Naive thymus-derived CD8-positive, alpha-beta T cell (primary cell): ENCODE measurements around the gene SFT2D3. TPM values are rescaled to one million over a fixed set of nuclear protein-coding genes. Genes with fewer than 3 reads are reported as not detected.

Source experiments
- ATAC-seq, 2 donors: fragments of 150-1000 bp; cut with Tn5 transposase in 1 of 2; sonication (Bioruptor Pico), chemical (Tn5 transposase) in 1 of 2; 1 replicate in 1 of 2; 2 replicates in 1 of 2; pipeline ENCODE4 v1.10.0; 2021; ENCODE audit warnings: mild to moderate bottlenecking in 2 of 2, moderate library complexity in 2 of 2
- POLR2A ChIA-PET: fragments of 350-600 bp; sonication (Branson Sonifier 250); formaldehyde crosslinking; loops from one replicate; lab custom pipeline; 2021; ENCODE audit warnings: antibody characterized with exemption; lab: Charles Lee
- DNase-seq, 10 donors: peaks; one replicate each; pipeline versions ENCODE4 v3.0.0 to v3.0.0-alpha.2; 2020 to 2022
- H3K27ac Mint-ChIP-seq, 10 donors: one replicate each; pipeline ENCODE4 v1.8.0; 2020 to 2022; ENCODE audit warnings: mild to moderate bottlenecking in 10 of 10, mixed read lengths in 10 of 10, moderate library complexity in 4 of 10, inconsistent platforms in 1 of 10
- H3K27me3 Mint-ChIP-seq, 5 donors: one replicate each; pipeline ENCODE4 v1.8.0; 2021 to 2022; ENCODE audit warnings: mixed read lengths in 5 of 5
- H3K36me3 Mint-ChIP-seq, 3 donors: one replicate each; pipeline ENCODE4 v1.8.0; 2020 to 2022; ENCODE audit warnings: mixed read lengths in 3 of 3, mild to moderate bottlenecking in 2 of 3, inconsistent platforms in 1 of 3
- H3K4me1 Mint-ChIP-seq, 4 donors: one replicate each; pipeline ENCODE4 v1.8.0; 2021 to 2022; ENCODE audit warnings: mixed read lengths in 4 of 4
- H3K4me3 Mint-ChIP-seq, 10 donors: one replicate each; pipeline ENCODE4 v1.8.0; 2020 to 2022; ENCODE audit warnings: mild to moderate bottlenecking in 10 of 10, mixed read lengths in 10 of 10, moderate library complexity in 6 of 10, inconsistent platforms in 1 of 10
- H3K9me3 Mint-ChIP-seq, 9 donors: one replicate each; pipeline ENCODE4 v1.8.0; 2020 to 2022; ENCODE audit warnings: mixed read lengths in 9 of 9, mild to moderate bottlenecking in 3 of 9, inconsistent platforms in 1 of 9, moderate library complexity in 1 of 9
- polyA plus RNA-seq, 3 donors: library from polyadenylated mRNA; unstranded; fragments of 300-500 nt; fragmentation: Illumina TruSeq; gene quantifications; one replicate each; pipeline ENCODE4 v1.2.3, GENCODE V29; 2021
- total RNA-seq, 8 experiments: library from RNA in 2 of 8; stranded (reverse) in 2 of 8; gene quantifications; one replicate each; pipeline ENCODE4 v1.2.3 and lab custom pipeline; 2021 to 2026

SFT2D3 gene
- total and polyA plus RNA-seq, 5 experiments from 2014 or later = 1.7 to 16.9 (median 4.4) TPM

GRCh38 chr2:127658641-127659407, 42.5 kb upstream of the SFT2D3 start:
- DNase-seq = peak in 1 of 10 donors; percentile 50
- H3K4me3 Mint-ChIP-seq = no peak overlapping the region
- peaks cover 0 to 6% (median 3%) of the 10 kb centered on the region in 4 donors for H3K4me1 Mint-ChIP-seq
- H3K9me3 Mint-ChIP-seq = no peaks in the 10 kb centered on the region
- peaks cover 0 to 4% (median 0%) of the 10 kb centered on the region in 3 donors for H3K36me3 Mint-ChIP-seq
- H3K27me3 Mint-ChIP-seq = peaks cover 12 to 42% (median 27%) of the 10 kb centered on the region in 5 donors
- ATAC-seq = no peak
- POLR2A ChIA-PET = no interaction called here
- no peak overlapping the region for H3K27ac Mint-ChIP-seq

GRCh38 chr2:127659408-127660290, 41.6 kb upstream of the SFT2D3 start:
- peaks cover 0 to 7% (median 3%) of the 10 kb centered on the region in 4 donors for H3K4me1 Mint-ChIP-seq
- peaks cover 0 to 3% (median 0%) of the 10 kb centered on the region in 3 donors for H3K36me3 Mint-ChIP-seq
- DNase-seq (peak in 1 of 10 donors; percentile 38), ATAC-seq (no peak)
- H3K27ac Mint-ChIP-seq = no peak overlapping the region
- POLR2A ChIA-PET = no interaction called here
- no peaks in the 10 kb centered on the region for H3K9me3 Mint-ChIP-seq
- H3K4me3 Mint-ChIP-seq = no peak overlapping the region
- peaks cover 12 to 46% (median 28%) of the 10 kb centered on the region in 5 donors for H3K27me3 Mint-ChIP-seq

GRCh38 chr2:127660291-127660578, 41.1 kb upstream of the SFT2D3 start:
- Mint-ChIP-seq H3K36me3 (peaks cover 0 to 3% (median 0%) of the 10 kb centered on the region in 3 donors), H3K27ac (no peak overlapping the region), H3K4me1 (peaks cover 0 to 7% (median 3%) of the 10 kb centered on the region in 4 donors), H3K27me3 (peaks cover 17 to 52% (median 34%) of the 10 kb centered on the region in 5 donors), H3K4me3 (no peak overlapping the region), H3K9me3 (no peaks in the 10 kb centered on the region)
- POLR2A ChIA-PET = no interaction called here
- no peak for DNase-seq
- ATAC-seq = no peak

GRCh38 chr2:127661072-127661649, 40.1 kb upstream of the SFT2D3 start:
- Mint-ChIP-seq H3K4me1 (peaks cover 0 to 7% (median 3%) of the 10 kb centered on the region in 4 donors), H3K9me3 (no peaks in the 10 kb centered on the region), H3K27ac (no peak overlapping the region), H3K27me3 (peaks cover 19 to 61% (median 39%) of the 10 kb centered on the region in 5 donors), H3K36me3 (peaks cover 0 to 3% (median 0%) of the 10 kb centered on the region in 3 donors), H3K4me3 (no peak overlapping the region)
- POLR2A ChIA-PET = no interaction called here
- no peak for ATAC-seq
- no peak for DNase-seq

- DNase-seq = peak in 1 of 10 donors; percentile 49
- no peak overlapping the region for H3K27ac Mint-ChIP-seq
- H3K36me3 Mint-ChIP-seq = peaks cover 0 to 3% (median 0%) of the 10 kb centered on the region in 3 donors
- POLR2A ChIA-PET = no interaction called here
- no peak overlapping the region for H3K4me3 Mint-ChIP-seq
- H3K9me3 Mint-ChIP-seq = no peaks in the 10 kb centered on the region
- H3K4me1 Mint-ChIP-seq = peaks cover 0 to 7% (median 3%) of the 10 kb centered on the region in 4 donors
- ATAC-seq = no peak
- H3K27me3 Mint-ChIP-seq = peaks cover 23 to 68% (median 45%) of the 10 kb centered on the region in 5 donors
Observed at GRCh38 chr2:127661949-127662510, 39.3 kb upstream of the SFT2D3 start.

- POLR2A ChIA-PET = no interaction called here
- peaks cover 0 to 7% (median 3%) of the 10 kb centered on the region in 4 donors for H3K4me1 Mint-ChIP-seq
- peaks cover 0 to 3% (median 0%) of the 10 kb centered on the region in 3 donors for H3K36me3 Mint-ChIP-seq
- H3K4me3 Mint-ChIP-seq = no peak overlapping the region
- ATAC-seq (no peak), DNase-seq (peak in 1 of 10 donors; percentile 56)
- H3K9me3 Mint-ChIP-seq = no peaks in the 10 kb centered on the region
- H3K27ac Mint-ChIP-seq = no peak overlapping the region
- H3K27me3 Mint-ChIP-seq = peaks cover 23 to 68% (median 45%) of the 10 kb centered on the region in 5 donors
Observed at GRCh38 chr2:127662937-127663565, 38.2 kb upstream of the SFT2D3 start.

GRCh38 chr2:127663566-127664064, 37.7 kb upstream of the SFT2D3 start:
- Mint-ChIP-seq H3K4me1 (peaks cover 0 to 7% (median 3%) of the 10 kb centered on the region in 4 donors), H3K27me3 (peaks cover 23 to 68% (median 44%) of the 10 kb centered on the region in 5 donors), H3K27ac (no peak overlapping the region), H3K9me3 (no peaks in the 10 kb centered on the region), H3K4me3 (no peak overlapping the region), H3K36me3 (peaks cover 0 to 3% (median 0%) of the 10 kb centered on the region in 3 donors)
- POLR2A ChIA-PET = no interaction called here
- DNase-seq (no peak), ATAC-seq (no peak)

- Mint-ChIP-seq H3K27me3 (peaks cover 26 to 68% (median 44%) of the 10 kb centered on the region in 5 donors), H3K36me3 (peaks cover 0 to 3% (median 0%) of the 10 kb centered on the region in 3 donors), H3K27ac (no peak overlapping the region), H3K4me1 (peaks cover 0 to 7% (median 3%) of the 10 kb centered on the region in 4 donors), H3K9me3 (no peaks in the 10 kb centered on the region), H3K4me3 (no peak overlapping the region)
- DNase-seq = peak in 1 of 10 donors; percentile 51
- no peak for ATAC-seq
- POLR2A ChIA-PET = no interaction called here
Observed at GRCh38 chr2:127664065-127664894, 37.0 kb upstream of the SFT2D3 start.

- H3K4me3 Mint-ChIP-seq = no peak overlapping the region
- ATAC-seq (no peak), DNase-seq (no peak)
- peaks cover 28 to 67% (median 46%) of the 10 kb centered on the region in 5 donors for H3K27me3 Mint-ChIP-seq
- H3K9me3 Mint-ChIP-seq = peaks cover 0 to 2% (median 0%) of the 10 kb centered on the region in 9 donors
- POLR2A ChIA-PET = no interaction called here
- H3K4me1 Mint-ChIP-seq = peaks cover 0 to 7% (median 3%) of the 10 kb centered on the region in 4 donors
- peak overlapping the region in 1 of 10 donors; percentile 24 for H3K27ac Mint-ChIP-seq
- peaks cover 0 to 3% (median 0%) of the 10 kb centered on the region in 3 donors for H3K36me3 Mint-ChIP-seq
Observed at GRCh38 chr2:127664895-127665225, 36.4 kb upstream of the SFT2D3 start.

GRCh38 chr2:127665267-127665893, 35.9 kb upstream of the SFT2D3 start:
- ATAC-seq = no peak
- peaks cover 0 to 2% (median 0%) of the 10 kb centered on the region in 9 donors for H3K9me3 Mint-ChIP-seq

GRCh38 chr2:127669056-127669455, 32.2 kb upstream of the SFT2D3 start:
- Mint-ChIP-seq H3K27ac (no peak overlapping the region), H3K4me3 (no peak overlapping the region), H3K9me3 (peaks cover 0 to 2% (median 0%) of the 10 kb centered on the region in 9 donors), H3K27me3 (peaks cover 23 to 69% (median 56%) of the 10 kb centered on the region in 5 donors), H3K36me3 (no peaks in the 10 kb centered on the region), H3K4me1 (peaks cover 0 to 6% (median under 1%) of the 10 kb centered on the region in 4 donors)
- no peak for DNase-seq
- POLR2A ChIA-PET = no interaction called here
- ATAC-seq = no peak

More at GRCh38 chr2:127665267-127665893, 35.9 kb upstream of the SFT2D3 start:
- Mint-ChIP-seq H3K4me3 (no peak overlapping the region), H3K36me3 (peaks cover 0 to 3% (median 0%) of the 10 kb centered on the region in 3 donors), H3K4me1 (peaks cover 0 to 7% (median 3%) of the 10 kb centered on the region in 4 donors), H3K27ac (no peak overlapping the region), H3K27me3 (peaks cover 30 to 69% (median 50%) of the 10 kb centered on the region in 5 donors)
- POLR2A ChIA-PET = interaction anchor here (0.6 kb wide), 1 partner anchor 43 kb away, joined by 3 read pairs; no protein-coding TSS in a partner anchor
- no peak for DNase-seq
